ENCODE measurements around the gene ABTB1.
A peak's percentile ranks its signal among the peaks of the same experiment; 100 is the strongest.

Gene ABTB1

DNA sequence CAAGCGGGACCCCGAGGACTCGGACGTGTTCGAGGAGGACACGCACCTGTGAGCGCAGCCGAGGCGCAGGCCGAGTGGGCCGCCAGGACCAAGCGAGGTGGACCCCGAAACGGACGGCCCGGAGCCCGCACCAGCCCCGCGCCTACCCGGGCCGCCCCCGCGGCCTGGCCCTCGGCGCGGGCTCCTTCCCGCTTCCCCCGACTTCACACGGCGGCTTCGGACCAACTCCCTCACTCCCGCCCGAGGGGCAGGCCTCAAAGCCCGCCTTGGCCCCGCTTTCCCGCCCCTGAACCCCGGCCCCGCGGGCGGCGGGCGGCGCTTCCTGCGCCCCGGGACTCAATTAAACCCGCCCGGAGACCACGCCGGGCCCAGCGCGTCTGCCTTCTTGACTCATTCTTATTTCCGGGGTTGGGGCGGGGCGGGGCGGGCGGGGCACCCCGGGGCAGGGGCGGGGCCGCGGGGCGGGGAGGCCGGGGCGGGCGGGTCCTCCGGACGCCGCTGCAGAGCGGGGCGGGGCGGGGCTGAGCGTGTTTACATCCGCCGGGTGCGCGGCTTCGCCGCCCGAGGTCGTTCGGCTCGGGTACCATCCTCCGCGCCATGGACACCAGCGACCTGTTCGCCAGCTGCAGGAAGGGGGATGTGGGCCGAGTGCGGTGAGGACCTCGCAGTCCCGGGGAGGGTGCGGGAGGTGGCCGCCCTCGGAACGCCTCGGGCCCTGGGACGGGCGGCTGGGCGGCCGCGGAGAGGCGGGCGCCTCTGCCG lies at the start of gene ABTB1:
Gene ABTB1, plus strand, starts transcription at position 524 of the 762 bp plus-strand sequence. Its CDS starts 74 bp downstream, at position 598.
- DNase-seq = peak; percentile 69

DNA sequence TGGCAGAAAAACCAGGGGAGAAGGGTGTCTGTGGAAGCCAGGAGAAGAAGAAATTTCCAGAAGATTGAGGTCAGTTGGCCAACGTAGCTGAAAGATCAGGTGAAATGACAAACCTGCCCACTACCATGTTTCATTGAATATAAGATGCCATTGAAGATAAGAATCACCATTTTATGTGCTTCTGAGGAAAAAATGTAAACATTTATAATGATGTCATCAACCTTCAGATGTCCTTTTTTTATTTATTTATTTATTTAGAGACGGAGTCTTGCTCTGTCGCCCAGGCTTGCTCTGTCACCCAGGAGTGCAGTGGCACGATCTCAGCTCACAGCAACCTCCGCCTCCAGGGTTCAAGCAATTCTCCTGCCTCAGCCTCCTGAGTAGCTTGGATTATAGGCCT lies 48.7 kb upstream of the ABTB1 start:
- no peak for DNase-seq

DNA sequence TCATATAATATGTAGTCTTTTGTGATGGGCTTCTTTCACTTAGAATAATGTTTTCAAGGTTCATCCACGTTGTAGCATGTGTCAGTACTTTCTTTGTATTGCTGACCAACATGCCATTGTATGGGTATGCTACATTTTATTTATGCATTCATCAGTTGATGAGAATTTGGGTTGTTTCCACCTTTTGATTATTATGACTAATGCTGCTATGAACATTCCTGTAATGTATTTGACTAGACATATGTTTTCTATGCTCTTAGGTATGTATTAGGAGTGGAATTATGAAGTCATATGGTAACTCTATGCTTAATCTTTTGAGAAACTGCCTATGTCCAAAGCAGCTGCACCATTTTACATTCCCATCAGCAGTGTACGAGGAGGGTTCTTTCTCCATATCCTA lies 46.9 kb upstream of the ABTB1 start:
- DNase-seq = no peak

DNA sequence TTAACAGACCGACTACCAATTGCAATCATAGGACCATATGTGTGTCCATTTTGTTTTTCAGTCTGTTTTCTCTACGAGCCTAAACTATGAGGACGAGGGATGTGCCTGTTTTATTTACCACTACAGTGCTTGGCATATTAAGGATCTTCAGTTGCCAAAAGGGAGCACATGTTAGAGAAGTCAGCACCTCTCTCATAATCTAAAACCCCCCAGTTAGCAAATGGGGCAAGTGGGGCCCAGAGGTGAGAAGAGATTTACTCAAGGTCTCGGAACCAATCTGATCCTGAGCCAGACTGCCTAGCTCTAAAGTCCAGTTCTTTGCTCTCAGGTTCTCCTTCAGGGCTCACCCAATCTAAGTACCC lies 44.3 kb upstream of the ABTB1 start:
- no peak for DNase-seq

DNA sequence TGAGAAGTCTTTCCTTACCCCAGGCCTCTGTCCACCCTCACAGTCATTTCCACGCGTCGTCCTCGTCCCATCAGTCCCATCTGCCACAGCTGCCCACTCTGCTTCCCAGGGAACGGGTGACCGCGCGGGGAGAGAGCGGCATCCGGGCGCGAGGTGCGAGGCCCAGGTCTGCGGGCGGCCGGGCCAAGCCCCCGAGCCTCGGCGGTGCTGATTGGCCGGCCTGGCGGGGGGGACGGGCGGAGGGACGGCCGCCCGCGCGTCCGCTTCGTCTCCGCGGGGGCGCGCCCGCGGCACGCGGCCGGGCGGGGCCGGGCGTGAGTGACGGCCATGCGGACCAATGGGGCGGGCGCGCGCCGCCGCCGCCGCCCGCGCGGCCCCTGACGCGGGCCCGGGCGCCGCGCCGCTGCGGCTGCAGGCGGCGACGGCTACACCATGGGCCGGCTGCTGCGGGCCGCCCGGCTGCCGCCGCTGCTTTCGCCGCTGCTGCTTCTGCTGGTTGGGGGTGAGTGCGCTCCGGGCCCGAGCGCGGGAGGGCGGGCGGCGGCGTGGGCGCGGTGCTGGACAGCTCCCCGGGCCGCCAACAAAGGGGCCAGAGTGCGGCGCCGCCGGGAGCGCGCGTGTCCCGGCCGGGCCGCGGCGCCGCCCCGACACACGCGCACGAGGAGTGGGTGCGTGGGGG lies 43.8 kb upstream of the ABTB1 start, which contains the start of gene PODXL2:
Gene PODXL2, plus strand, starts transcription at position 398 of the 679 bp plus-strand sequence. Its CDS starts 35 bp downstream, at position 433.
- no peak for DNase-seq

DNA sequence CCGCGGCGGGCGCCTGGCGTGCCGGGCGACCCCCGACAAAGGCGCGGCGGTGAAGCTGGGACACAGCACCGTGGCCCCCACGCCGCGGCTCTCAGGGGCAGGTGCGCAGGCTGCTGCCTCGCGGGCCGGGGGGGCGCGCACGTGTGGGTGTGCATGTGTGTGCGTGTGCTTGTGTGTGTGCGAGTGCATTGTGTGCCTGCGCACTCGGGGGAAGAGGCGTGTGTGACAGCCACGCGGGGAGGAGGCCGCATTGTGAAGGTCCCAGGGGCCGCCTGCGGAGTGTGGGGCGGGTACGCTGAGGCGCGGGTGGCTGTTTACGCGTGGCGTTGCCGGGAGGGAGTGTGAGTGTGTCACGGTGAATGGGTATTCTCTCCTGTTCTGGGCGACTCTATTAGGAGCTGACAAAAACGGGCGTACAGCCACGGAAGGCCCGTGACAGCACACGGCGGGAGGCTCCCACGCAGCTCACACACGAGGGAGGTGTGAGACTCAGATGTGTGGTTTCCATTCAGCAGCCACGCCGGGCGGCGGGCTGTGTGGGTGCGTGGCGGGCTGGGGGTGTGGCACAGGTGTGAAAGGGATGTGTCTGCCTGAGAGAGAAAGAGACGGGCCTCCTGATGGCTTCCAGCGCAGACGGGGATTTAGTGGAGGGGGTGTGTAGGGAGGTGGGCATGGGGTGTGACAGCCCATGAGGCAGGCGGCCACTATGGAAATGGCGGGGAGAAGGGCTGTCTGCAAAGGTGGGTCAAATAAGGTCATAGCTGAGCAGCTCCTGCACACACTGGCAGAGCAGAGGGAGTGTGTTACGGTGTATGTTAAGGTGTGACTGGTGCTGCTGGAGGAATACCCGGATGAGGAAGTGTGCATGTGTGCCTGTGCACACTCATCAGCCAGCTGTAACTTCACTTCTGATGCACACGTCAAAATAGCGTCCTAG lies 43.0 kb upstream of the ABTB1 start:
- DNase-seq = no peak

DNA sequence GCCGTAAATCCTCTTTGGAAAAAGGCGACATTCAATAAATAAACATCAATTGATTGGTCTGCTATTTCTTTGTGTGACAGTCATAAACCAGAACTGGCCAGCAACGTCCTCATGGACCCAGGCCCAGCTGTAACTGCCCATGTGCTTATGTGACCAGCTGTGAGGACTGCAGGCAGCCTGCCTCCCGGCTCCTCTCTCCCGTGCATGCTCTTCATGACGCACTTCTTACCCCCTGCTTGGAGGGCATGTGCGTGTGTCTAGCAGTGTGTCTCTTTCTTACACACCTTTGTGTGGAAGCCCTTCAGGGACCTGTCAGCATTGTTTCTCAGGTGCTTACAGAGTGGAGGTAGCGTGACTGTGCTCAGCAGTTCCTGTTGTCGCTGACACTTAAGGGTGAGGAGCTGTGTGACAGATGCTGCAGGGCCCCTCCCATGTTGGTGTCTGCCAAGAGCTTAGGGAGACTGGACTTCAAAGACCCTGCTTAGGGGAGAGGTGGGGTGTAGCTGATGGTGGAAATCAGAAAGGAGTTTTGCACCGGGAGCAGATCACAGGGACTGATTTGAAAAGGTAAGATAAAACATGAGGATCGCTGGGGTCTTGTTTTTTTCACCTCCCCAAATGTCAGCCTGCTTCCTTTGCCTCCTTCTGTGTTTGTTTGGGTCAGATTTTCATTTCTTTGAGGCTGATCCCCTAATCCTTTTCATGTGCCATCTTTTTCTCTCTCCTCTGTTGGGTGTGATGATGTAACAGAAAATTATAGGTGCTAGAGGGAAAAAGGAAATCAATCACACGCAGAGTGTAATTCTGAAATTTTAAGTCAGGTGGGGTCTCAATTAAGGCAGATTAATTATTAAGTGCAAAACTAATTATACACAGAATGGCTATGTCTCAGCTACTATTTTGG lies 41.7 kb upstream of the ABTB1 start:
- DNase-seq = no peak

DNA sequence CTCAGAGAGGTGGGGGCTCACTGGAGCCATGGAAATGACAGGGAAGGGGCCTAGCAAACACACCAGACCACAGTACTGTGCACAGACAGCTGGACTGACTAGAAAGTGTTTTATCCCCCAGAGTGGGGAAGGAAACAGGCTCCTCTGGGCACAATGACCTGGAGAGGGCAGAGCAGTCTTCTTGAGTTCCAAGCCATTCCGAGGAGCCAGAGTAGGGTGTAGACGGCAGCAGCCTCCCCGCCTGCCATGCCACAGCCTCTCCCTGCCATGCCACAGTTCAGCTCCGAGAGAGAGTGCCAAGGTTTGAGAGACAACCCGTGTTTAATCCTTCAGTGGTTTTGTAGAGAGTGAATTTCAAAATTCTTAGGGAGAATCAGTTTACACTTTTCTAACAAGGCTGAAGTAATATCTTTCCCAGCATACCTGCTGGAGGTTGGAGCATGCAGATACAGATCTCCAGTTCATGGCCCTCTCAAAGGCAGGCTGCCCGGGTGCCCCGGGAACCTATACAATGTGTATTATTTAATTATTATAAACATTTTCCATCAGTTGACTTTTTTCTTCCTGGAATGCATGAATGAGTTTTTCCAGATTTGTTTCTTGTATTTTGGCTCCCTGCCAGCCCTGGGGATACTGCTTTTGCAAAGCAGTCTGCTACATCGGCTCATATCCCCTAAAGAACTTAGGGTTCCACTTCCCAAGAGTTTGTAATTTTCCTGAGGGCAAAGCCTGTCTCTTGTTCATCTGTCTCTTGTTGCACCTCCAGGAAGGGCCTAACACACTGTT lies 40.5 kb upstream of the ABTB1 start:
- no peak for DNase-seq

DNA sequence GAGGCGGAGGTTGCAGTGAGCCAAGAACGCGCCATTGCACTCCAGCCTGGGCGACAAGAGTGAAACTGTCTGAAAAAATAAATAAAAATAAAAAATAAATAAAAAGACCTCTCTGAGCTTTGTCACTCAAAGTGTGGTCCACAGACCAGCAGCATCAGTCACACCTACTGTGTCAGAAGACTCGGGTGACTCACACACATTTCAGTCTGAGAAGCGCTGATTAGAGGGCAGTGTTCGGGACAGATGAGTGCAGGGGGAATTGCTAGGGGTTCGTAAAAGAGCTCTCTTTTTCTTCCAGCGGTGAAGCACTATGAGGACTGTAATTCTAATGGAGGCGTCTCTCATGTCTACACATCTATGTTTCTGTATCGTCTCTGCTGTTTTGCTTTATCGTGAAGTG lies 38.1 kb upstream of the ABTB1 start:
- DNase-seq = no peak

DNA sequence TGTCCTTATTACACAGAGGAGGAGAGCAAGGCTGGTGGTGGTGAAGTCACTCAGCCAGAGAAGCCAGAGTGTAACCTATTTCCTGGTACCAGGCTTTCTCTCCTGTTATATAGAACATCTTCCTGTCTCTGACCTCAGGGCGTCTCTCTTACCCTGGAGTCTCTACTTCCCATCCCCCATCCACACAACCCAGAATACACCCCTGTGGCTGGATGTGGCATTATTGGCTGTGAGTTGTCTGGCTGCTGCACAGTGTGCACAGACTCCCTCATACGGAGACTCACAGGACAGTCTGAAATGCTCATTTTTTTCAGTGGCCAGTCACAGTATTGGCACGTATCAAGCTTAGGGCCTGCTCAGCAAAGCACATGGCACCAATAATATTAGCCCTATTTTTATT lies 35.2 kb upstream of the ABTB1 start:
- no peak for DNase-seq

DNA sequence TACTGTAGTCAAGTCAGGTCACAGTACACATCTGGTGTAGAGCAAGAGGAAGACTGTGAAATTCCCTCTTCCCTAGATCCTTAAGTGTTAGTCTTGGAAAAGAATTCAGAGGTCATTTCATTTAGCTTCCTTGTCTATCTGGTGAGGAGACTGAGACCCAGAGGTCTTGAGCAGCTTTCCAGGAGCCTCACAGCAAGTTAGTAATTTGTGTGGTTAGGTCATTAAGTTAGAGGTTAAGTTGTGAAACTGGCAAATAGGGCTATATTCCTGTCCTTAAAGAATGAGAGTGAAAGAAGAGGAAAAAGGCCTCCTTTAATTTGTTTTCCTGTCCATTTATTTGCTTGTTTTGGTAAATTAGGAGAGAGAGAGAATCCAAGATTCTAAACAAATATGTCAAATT lies 34.8 kb upstream of the ABTB1 start:
- no peak for DNase-seq

DNA sequence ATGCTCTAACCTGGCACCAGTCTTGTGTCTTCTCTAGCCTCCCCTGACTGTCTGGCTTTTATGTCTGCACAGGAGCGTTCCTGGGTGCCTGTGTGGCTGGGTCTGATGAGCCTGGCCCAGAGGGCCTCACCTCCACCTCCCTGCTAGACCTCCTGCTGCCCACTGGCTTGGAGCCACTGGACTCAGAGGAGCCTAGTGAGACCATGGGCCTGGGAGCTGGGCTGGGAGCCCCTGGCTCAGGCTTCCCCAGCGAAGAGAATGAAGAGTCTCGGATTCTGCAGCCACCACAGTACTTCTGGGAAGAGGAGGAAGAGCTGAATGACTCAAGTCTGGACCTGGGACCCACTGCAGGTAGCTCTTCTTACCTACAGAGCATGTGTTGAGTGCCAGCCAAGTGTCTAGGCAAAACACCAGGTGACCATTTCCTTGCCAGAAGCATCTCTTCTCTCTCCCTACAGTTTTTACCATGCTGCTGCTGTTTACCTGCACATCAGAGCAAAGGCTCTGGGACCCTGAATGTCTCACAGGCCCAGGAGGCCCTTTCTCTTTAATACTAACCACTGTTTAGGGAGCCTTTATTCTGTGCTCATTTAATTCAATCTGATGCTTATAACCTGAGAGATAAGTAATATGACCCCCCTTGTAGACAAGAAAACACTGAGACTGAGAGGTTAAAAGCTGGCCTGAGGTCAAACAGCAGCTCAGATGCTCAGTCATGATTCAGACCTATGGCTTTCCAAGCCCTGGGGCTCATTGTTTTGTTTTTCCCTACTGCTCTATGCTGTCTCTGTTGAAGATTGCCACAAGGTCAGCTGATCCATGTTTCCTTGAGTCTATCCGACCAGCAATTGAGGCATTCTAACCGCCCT lies 33.3 kb upstream of the ABTB1 start:
- peak; percentile 41 for DNase-seq

DNA sequence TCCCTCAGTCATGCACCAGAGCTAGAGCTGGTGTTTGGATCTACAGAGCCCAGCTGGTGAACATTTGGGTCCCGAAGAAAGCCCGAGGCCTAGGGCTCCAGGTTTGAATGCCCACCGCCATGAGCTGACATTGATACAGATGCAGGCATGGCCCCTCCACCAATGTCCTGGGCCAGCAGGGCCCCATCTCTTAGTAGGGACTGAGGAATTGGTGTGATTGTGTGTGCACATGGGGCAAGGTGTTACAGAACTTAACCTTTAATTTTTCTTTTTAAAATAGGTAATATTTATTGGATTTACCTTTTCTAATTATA lies 32.8 kb upstream of the ABTB1 start:
- DNase-seq = no peak

DNA sequence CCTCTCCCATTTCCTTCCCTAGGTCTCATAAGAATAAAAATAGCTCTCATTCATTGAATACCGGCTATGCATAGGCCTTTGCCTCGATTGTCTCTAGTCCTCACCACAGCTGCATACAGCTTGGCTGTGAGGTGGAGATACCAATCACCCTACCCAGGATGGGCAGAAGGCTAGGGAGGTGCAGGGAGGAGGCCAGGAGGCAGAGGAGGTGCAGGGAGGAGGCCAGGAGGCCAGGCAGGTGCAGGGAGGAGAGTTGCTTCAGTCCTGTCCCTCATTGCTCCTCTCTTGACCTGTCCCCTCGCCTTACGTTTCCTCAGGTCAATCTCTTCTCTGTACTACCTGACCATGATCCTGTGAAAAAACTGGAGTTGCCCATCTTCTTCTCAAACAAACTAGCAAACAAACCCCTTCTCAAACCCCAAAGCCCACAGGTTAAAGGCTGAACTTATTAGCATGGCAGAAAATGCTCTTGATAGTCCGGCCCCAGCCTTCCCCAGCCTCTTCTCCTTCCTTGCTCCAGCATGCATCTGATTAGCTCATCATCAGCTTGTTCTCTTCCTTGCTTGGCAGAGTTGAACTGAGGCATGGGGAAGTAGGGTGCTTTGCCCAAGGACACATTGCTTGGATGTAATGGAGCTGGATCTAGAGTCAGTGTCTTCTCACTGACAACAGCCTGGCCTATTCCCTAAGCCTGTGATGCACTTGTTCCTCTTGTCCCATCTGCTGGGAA lies 27.9 kb upstream of the ABTB1 start:
- no peak for DNase-seq

DNA sequence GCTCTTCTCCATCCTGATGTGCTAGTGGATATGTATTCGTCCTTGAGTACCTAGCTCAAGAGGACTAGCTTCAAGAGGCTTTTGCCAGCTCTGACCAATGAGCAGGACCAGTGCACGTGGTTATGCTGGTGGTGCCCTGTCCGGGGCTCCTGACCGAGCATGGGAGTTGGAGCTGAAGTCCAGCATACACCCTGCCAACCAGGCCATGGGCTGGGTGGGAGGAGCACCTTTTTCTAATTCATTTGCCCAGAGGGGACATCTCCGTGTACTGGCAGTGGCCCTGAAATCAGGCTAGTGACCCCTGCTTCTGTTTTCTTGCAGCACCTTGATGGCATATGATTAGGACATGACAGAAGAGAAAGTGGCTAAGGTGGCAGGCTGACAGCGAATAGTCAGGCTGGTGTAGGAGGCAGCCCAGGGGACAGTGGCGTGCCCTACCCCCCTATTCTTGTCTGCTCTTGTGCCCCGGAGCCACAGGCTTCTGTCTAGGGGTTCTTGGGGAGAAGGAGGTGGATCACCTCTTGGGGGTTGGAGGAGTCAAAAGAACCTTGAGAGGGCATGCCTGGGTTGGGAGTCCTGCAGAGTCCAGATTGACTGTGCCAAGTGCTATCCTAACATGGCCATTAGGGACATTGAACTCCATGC lies 27.3 kb upstream of the ABTB1 start:
- no peak for DNase-seq

DNA sequence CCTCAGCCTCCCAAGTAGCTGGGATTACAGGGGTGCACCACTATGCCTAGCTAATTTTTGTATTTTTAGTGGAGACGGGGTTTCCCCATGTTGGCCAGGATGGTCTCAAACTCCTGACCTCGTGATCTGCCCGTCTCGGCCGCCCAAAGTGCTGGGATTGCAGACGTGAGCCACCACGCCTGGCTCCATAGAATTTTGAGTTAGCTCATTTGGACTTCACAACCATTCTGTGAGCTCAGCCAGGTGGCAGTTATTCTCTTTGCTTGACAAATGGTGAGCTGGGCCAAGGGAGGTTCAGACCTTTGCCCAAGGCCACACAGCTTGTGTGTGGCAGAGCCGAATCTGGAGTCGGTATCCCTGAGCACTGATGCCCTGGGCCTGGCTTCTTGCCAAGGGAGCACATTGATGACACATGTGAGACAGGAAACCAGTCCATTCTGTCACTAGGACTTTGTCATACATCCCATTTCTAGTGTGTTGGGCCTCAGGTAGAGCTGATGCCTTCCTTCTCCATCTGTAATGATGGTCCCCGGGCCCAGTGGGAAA lies 26.2 kb upstream of the ABTB1 start:
- no peak for DNase-seq

DNA sequence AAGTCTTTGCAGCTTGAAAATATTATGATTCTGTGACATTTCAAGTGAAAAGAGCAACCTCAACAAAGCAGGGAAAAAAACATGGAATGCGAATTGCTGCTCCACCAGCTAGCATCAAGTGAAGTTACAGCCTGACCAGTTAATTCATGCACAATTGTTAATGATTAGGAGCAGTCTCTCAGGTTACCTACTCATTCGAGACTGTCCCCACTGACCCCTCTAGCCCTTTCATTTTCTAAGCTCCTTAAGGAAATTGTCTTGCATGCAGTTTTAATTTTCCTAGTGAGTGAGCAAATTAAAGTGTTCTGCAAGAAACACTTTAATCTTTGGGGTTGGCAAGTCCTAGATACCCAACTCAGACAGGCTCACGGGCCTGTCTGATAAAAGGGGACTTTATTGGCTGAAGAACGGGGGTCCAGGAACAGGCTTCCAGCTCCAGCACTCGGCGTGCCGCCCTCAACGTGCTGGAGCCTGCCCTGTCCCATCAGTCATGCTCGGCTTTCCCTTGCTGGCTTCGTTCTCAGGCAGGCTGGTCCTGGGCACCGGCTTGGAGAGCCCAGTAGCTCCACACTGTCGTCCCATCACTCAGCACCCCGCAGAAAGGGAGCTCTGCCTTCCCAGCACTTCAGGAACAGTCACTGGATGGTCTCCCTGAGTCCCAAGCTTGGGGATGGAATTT lies 25.4 kb upstream of the ABTB1 start:
- no peak for DNase-seq

DNA sequence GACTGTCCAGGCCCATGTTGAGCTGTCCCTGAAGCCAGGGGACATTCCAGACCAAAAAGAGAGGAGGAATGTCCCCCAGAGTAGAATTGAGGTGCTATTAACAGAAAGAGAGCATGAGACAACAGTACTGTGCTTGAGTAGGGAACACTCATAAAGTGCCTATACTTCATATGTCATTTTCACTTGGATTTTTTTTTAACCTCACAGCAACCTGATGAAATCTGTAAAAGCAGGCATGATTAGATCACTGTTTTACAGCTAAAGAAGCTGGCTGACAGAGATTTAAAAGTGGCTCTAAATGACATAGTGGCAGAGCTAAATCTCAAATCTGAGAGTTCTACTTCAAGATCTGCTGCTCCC lies 24.9 kb upstream of the ABTB1 start:
- DNase-seq = no peak

DNA sequence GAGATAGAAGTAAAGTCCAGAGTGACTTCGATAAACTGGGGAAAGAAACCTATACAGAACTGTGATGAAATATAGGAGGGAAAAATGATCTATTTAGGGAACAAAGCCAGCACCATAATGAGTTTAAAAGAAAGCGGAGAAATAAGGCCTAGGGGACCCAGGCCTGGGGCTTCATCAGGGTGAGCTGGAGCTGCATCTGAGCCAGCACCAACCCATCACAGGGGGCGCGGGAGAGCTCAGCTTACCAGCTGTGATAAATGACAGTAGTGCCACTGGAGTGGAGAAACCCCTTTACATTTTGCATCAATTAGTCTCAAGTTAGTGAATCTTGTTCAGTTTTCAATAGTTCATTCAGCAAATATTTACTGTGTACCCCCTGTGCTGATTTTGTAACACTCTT lies 22.5 kb upstream of the ABTB1 start:
- no peak for DNase-seq
